Measurements from ENCODE around the gene FABP7.

DNA sequence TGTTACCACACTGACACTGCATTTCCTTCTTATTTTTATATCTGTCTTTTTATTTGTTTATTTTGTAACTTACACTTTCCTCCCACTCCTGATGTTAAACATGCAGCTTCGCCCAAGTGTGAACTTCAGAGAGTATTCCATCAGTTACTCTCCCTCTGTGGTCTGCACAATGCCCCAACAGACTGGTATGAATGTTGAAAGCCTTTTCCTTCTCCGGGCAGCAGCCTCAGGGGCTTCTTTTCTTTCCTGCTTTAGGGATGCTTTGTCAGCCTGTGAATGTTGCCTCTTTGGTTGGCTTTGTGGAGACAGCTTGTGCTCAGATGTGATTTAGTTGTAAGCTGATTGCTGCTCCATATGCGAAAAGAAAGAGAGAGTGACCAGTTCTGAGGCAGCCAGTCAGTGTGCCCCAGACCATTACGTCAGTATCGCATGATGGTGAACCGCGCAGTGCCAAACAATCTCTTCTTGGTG, 53.5 kb downstream of the FABP7 start:
- TF ChIP-seq, protein P1, sequence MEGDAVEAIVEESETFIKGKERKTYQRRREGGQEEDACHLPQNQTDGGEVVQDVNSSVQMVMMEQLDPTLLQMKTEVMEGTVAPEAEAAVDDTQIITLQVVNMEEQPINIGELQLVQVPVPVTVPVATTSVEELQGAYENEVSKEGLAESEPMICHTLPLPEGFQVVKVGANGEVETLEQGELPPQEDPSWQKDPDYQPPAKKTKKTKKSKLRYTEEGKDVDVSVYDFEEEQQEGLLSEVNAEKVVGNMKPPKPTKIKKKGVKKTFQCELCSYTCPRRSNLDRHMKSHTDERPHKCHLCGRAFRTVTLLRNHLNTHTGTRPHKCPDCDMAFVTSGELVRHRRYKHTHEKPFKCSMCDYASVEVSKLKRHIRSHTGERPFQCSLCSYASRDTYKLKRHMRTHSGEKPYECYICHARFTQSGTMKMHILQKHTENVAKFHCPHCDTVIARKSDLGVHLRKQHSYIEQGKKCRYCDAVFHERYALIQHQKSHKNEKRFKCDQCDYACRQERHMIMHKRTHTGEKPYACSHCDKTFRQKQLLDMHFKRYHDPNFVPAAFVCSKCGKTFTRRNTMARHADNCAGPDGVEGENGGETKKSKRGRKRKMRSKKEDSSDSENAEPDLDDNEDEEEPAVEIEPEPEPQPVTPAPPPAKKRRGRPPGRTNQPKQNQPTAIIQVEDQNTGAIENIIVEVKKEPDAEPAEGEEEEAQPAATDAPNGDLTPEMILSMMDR (IDR thresholded peaks at IDR 0.05), result no peak
- TF ChIP-seq POLR2A (IDR thresholded peaks at IDR 0.05) (no peak), EP300 (IDR thresholded peaks at IDR 0.05) (no peak)

Data from tibial nerve (tissue), 4 donors.